HCT116 (cell line): ENCODE results near the gene SNAPC2.

Experiments used
- CTCF ChIP-seq, 3 experiments: fragments of 200-600 bp in 1 of 3; sonication (generic) in 1 of 3; IDR thresholded peaks in 2 of 3; conservative IDR thresholded peaks in 1 of 3; 2 replicates each; pipeline ENCODE4 v1.5.1; 2012 to 2017; ENCODE audit warnings: low read depth in 2 of 3, low read length in 2 of 3, antibody characterized with exemption in 1 of 3, borderline replicate concordance in 1 of 3, control low read depth in 1 of 3, mild to moderate bottlenecking in 1 of 3, mixed read lengths in 1 of 3, mixed run types in 1 of 3, moderate library complexity in 1 of 3; ENCODE audit not compliant: insufficient read depth in 1 of 3
- POLR2AphosphoS5 ChIP-seq: IDR thresholded peaks from 2 replicates; pipeline ENCODE4 v1.6.1; 2011; ENCODE audit warnings: mild to moderate bottlenecking, low read depth, low read length, moderate library complexity
- YY1 ChIP-seq: IDR thresholded peaks from 2 replicates; pipeline ENCODE4 v1.6.1; 2011; ENCODE audit warnings: low read length, low read depth, moderate library complexity, mild to moderate bottlenecking; ENCODE audit not compliant: insufficient replicate concordance; ENCODE audit errors: extremely low read depth

GRCh38 chr19:7920519-7921301, 572 bp downstream of the SNAPC2 start:
- TF ChIP-seq CTCF (IDR thresholded peaks at IDR 0.05 in 2 of 3, conservative IDR thresholded peaks at IDR 0.05 in 1 of 3; ENCODE audit: borderline replicate concordance in 1 of 3, insufficient read depth in 1 of 3, low read depth in 2 of 3, low read length in 2 of 3) (no peak), YY1 (no peak), POLR2AphosphoS5 (peak; percentile 34)
